Liver (tissue), 9 donors: Measurements from ENCODE around the gene STXBP6. TPM values are rescaled to one million over a fixed set of nuclear protein-coding genes. Genes with fewer than 3 reads are reported as not detected.

Source experiments
- DNase-seq: peaks from one replicate; pipeline ENCODE4 v3.0.0-alpha.2; 2017; ENCODE audit warnings: low spot score
- H3K27ac ChIP-seq, 2 donors: one replicate each; pipeline ENCODE4 v1.7.0; 2013; ENCODE audit warnings: inconsistent platforms in 2 of 2, low read length in 2 of 2, control low read depth in 1 of 2, low read depth in 1 of 2, mild to moderate bottlenecking in 1 of 2
- H3K27me3 ChIP-seq, 4 donors: one replicate each; pipeline versions ENCODE4 v1.6.1 to v1.7.0; 2013; ENCODE audit warnings: low read length in 3 of 4, inconsistent platforms in 1 of 4, mild to moderate bottlenecking in 1 of 4, moderate library complexity in 1 of 4; ENCODE audit not compliant: control insufficient read depth in 4 of 4, insufficient read depth in 4 of 4
- H3K36me3 ChIP-seq, 4 donors: one replicate each; pipeline versions ENCODE4 v1.6.1 to v1.7.0; 2013; ENCODE audit warnings: low read length in 3 of 4, mild to moderate bottlenecking in 3 of 4, low read depth in 1 of 4, moderate library complexity in 1 of 4; ENCODE audit not compliant: control insufficient read depth in 4 of 4, insufficient read depth in 3 of 4
- H3K4me1 ChIP-seq, 4 donors: one replicate each; pipeline versions ENCODE4 v1.6.1 to v1.7.0; 2013; ENCODE audit warnings: low read length in 3 of 4, mild to moderate bottlenecking in 3 of 4, moderate library complexity in 1 of 4; ENCODE audit not compliant: control insufficient read depth in 4 of 4, insufficient read depth in 4 of 4
- H3K4me3 ChIP-seq, 3 donors: one replicate each; pipeline versions ENCODE4 v1.6.1 to v1.7.0; 2013; ENCODE audit warnings: low read length in 3 of 3, control low read depth in 1 of 3, low read depth in 1 of 3, mild to moderate bottlenecking in 1 of 3
- H3K9ac ChIP-seq, 2 donors: one replicate each; pipeline ENCODE4 v1.7.0; 2013; ENCODE audit warnings: low read length in 2 of 2, mild to moderate bottlenecking in 2 of 2, moderate library complexity in 2 of 2, control low read depth in 1 of 2, low read depth in 1 of 2
- H3K9me3 ChIP-seq, 4 donors: one replicate each; pipeline versions ENCODE4 v1.6.1 to v1.7.0; 2013; ENCODE audit warnings: low read length in 3 of 4; ENCODE audit not compliant: control insufficient read depth in 4 of 4
- EGR1 ChIP-seq, 2 donors: IDR thresholded peaks; 2 replicates each; pipeline ENCODE4 v1.6.1; 2016 to 2018; ENCODE audit warnings: antibody characterized with exemption in 2 of 2, low read depth in 2 of 2
- GABPA ChIP-seq, 2 donors: IDR thresholded peaks in 1 of 2; conservative IDR thresholded peaks in 1 of 2; 2 replicates each; pipeline ENCODE4 v1.6.1; 2016; ENCODE audit warnings: antibody characterized with exemption in 2 of 2, mild to moderate bottlenecking in 1 of 2, moderate library complexity in 1 of 2
- HNF4A ChIP-seq, 2 donors: conservative IDR thresholded peaks; 2 replicates each; pipeline ENCODE4 v1.6.1; 2016; ENCODE audit warnings: antibody characterized with exemption in 2 of 2, mild to moderate bottlenecking in 2 of 2
- HNF4G ChIP-seq: IDR thresholded peaks from 2 replicates; pipeline ENCODE4 v1.6.1; 2016; ENCODE audit warnings: antibody characterized with exemption
- JUND ChIP-seq, 2 donors: IDR thresholded peaks; 2 replicates each; pipeline ENCODE4 v1.6.1; 2016; ENCODE audit warnings: antibody characterized with exemption in 2 of 2
- RAD21 ChIP-seq, 2 donors: IDR thresholded peaks; 2 replicates each; pipeline ENCODE4 v1.6.1; 2016; ENCODE audit warnings: antibody characterized with exemption in 2 of 2, mild to moderate bottlenecking in 2 of 2
- WGBS: extraction: QIAGEN DNeasy Blood & Tissue Kit; methylation state at CpG from one replicate; pipeline ENCODE4 v1.1.7; 2013; 5-methylcytosine and 5-hydroxymethylcytosine counted together
- polyA plus RNA-seq, 2 donors: library from polyadenylated mRNA; stranded (reverse) in 1 of 2; unstranded in 1 of 2; fragments of 200-250 nt in 1 of 2; fragments of >200 nt in 1 of 2; fragmentation: Nextera tagmentation in 1 of 2; extraction: Ambion mirVana in 1 of 2; gene quantifications; one replicate each; pipeline versions ENCODE4 v1.2.1 to v1.2.3, GENCODE V29; 2013 to 2015
- total RNA-seq, 2 donors: library from RNA; depleted of rRNA; stranded (reverse); fragments of >200 nt; gene quantifications; one replicate each; pipeline ENCODE4 v1.2.3, GENCODE V29; 2014
- TF ChIP-seq, protein P1 (sequence below): IDR thresholded peaks from 2 replicates; pipeline ENCODE4 v1.6.1; 2016; ENCODE audit warnings: antibody characterized with exemption
- TF ChIP-seq, protein P2 (sequence below): IDR thresholded peaks from 2 replicates; pipeline ENCODE4 v1.6.1; 2016; ENCODE audit warnings: antibody characterized with exemption
- TF ChIP-seq, protein P3 (sequence below): fragments of 150-350 bp; IDR thresholded peaks from 2 replicates; pipeline ENCODE4 v1.5.1; 2017; ENCODE audit warnings: improper control_type of control experiment, low read depth, low read length; ENCODE audit not compliant: missing input control
- TF ChIP-seq, protein P4 (sequence below): IDR thresholded peaks from 2 replicates; pipeline ENCODE4 v1.6.1; 2016; ENCODE audit warnings: antibody characterized with exemption
- TF ChIP-seq, protein P5 (sequence below): IDR thresholded peaks from 2 replicates; pipeline ENCODE4 v1.6.1; 2016; ENCODE audit warnings: antibody characterized with exemption, mild to moderate bottlenecking
- donor health status: healthy.
- donor health status: healthy.
- donor health status: healthy.
- donor health status: healthy.
- donor health status: healthy.

The STXBP6 gene
- total and polyA plus RNA-seq, 4 donors = 1.4 to 3.8 (median 1.8) TPM

DNA sequence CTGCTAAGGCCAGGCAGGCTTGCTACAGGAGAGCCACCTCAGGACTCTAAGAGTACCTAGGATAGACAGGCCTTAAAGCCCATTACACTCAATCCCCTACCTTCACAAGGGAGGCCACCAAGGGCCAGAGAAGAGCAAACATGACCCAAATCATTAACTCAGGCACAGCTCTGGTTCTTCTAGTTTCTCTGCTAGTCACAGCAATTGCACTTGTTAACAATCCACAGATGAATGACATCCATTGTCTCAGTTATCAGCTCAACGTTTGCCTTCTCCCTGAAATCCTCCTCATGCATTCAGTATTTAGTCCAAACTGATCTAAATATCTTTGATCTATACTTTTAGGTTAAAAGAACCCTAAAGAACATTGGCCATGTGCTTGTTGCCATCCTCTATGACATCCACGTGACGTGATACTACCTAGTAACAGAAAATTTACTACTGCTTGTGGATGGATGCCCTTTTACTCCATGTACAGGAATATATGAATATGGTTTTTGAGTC is 164.5 kb downstream of the STXBP6 start:
- TF ChIP-seq RAD21 (IDR thresholded peaks at IDR 0.05) (no peak), HNF4A (conservative IDR thresholded peaks at IDR 0.05) (no peak), JUND (IDR thresholded peaks at IDR 0.05) (no peak), GABPA (IDR thresholded peaks at IDR 0.05 in 1 of 2, conservative IDR thresholded peaks at IDR 0.05 in 1 of 2) (no peak), HNF4G (no peak)
- TF ChIP-seq, protein P1, sequence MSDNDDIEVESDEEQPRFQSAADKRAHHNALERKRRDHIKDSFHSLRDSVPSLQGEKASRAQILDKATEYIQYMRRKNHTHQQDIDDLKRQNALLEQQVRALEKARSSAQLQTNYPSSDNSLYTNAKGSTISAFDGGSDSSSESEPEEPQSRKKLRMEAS = no peak
- TF ChIP-seq, protein P2, sequence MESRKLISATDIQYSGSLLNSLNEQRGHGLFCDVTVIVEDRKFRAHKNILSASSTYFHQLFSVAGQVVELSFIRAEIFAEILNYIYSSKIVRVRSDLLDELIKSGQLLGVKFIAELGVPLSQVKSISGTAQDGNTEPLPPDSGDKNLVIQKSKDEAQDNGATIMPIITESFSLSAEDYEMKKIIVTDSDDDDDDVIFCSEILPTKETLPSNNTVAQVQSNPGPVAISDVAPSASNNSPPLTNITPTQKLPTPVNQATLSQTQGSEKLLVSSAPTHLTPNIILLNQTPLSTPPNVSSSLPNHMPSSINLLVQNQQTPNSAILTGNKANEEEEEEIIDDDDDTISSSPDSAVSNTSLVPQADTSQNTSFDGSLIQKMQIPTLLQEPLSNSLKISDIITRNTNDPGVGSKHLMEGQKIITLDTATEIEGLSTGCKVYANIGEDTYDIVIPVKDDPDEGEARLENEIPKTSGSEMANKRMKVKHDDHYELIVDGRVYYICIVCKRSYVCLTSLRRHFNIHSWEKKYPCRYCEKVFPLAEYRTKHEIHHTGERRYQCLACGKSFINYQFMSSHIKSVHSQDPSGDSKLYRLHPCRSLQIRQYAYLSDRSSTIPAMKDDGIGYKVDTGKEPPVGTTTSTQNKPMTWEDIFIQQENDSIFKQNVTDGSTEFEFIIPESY = no peak
- TF ChIP-seq, protein P3, sequence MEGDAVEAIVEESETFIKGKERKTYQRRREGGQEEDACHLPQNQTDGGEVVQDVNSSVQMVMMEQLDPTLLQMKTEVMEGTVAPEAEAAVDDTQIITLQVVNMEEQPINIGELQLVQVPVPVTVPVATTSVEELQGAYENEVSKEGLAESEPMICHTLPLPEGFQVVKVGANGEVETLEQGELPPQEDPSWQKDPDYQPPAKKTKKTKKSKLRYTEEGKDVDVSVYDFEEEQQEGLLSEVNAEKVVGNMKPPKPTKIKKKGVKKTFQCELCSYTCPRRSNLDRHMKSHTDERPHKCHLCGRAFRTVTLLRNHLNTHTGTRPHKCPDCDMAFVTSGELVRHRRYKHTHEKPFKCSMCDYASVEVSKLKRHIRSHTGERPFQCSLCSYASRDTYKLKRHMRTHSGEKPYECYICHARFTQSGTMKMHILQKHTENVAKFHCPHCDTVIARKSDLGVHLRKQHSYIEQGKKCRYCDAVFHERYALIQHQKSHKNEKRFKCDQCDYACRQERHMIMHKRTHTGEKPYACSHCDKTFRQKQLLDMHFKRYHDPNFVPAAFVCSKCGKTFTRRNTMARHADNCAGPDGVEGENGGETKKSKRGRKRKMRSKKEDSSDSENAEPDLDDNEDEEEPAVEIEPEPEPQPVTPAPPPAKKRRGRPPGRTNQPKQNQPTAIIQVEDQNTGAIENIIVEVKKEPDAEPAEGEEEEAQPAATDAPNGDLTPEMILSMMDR = no peak
- TF ChIP-seq, protein P4, sequence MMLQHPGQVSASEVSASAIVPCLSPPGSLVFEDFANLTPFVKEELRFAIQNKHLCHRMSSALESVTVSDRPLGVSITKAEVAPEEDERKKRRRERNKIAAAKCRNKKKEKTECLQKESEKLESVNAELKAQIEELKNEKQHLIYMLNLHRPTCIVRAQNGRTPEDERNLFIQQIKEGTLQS = no peak
- Histone ChIP-seq H3K9me3 (peaks cover 0 to 6% (median 2%) of the 10 kb centered on the region in 4 donors), H3K9ac (no peak overlapping the region), H3K4me3 (no peak overlapping the region), H3K27me3 (no peaks in the 10 kb centered on the region), H3K36me3 (no peaks in the 10 kb centered on the region), H3K27ac (no peak overlapping the region), H3K4me1 (no peaks in the 10 kb centered on the region)
- 76% methylated on average over 3 of the region's 3 CpGs for WGBS
- no peak for DNase-seq

DNA sequence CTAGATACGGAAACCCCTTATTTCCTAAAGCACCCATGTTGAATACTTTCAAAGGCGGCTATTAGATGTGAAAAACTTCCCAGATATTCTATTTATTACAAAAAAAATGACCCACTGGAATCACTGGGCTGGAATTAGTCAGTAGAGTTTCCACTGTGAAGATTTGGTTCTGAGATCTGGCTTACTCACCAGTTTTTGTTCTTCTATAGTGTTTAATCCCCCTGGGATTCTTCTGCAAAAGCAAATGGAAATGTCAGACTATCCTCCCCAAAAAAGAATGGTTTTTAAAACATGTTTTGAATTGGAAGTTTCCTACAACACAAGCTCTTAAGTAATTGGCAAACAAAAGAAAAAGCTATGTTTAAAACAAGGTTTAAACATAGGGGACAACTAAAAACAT is 166.4 kb downstream of the STXBP6 start:
- Histone ChIP-seq H3K9ac (no peak overlapping the region), H3K9me3 (no peaks in the 10 kb centered on the region), H3K36me3 (no peaks in the 10 kb centered on the region), H3K27ac (no peak overlapping the region), H3K4me3 (no peak overlapping the region), H3K4me1 (no peaks in the 10 kb centered on the region), H3K27me3 (no peaks in the 10 kb centered on the region)
- WGBS = 90% methylated on average over 2 of the region's 2 CpGs
- no peak for DNase-seq
- TF ChIP-seq HNF4G (no peak), EGR1 (IDR thresholded peaks at IDR 0.05; ENCODE audit: low read depth in 2 of 2) (no peak)

DNA sequence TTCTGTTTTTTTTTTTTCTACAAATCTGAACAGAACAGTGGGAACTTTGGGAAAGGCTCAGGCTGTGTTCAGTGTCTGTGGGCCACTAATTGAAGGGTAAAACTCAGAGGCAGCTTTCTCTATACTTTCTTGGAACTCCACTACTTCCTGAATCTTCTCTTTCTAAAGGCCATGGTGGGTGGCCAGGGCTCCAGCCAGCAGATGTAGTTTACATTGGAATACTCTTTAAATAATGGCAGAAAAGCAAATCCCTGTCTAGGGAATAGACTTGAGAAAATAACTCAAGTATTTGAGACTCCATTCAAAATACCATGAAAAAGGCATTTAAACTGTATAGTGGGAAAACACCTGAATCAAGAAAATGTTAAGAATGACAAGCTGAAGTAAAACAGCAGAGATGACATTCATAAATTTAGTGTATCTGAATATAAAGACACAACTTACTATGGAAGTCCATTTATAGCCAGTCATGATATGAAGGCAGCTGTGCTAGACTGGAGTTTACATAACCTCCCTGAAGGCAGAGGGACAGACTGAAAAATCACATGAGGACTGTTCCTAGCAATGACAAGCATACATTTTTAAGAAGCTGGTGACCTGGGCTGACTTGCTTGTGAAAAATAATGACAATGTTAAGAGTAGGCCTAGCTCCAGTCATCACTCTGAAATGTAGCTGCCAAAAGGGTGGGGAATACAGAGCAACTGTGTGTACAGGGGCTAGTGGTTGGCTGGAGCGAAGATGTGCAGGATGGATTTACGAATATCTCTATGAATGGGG is 168.6 kb downstream of the STXBP6 start:
- H3K27ac ChIP-seq = no peak overlapping the region

More for the DNA sequence above, 168.6 kb downstream of the STXBP6 start:
- no peak overlapping the region for H3K9ac ChIP-seq
- WGBS = over 99% methylated on average over 2 of the region's 2 CpGs
- H3K36me3 ChIP-seq = no peaks in the 10 kb centered on the region
- TF ChIP-seq, protein P5, sequence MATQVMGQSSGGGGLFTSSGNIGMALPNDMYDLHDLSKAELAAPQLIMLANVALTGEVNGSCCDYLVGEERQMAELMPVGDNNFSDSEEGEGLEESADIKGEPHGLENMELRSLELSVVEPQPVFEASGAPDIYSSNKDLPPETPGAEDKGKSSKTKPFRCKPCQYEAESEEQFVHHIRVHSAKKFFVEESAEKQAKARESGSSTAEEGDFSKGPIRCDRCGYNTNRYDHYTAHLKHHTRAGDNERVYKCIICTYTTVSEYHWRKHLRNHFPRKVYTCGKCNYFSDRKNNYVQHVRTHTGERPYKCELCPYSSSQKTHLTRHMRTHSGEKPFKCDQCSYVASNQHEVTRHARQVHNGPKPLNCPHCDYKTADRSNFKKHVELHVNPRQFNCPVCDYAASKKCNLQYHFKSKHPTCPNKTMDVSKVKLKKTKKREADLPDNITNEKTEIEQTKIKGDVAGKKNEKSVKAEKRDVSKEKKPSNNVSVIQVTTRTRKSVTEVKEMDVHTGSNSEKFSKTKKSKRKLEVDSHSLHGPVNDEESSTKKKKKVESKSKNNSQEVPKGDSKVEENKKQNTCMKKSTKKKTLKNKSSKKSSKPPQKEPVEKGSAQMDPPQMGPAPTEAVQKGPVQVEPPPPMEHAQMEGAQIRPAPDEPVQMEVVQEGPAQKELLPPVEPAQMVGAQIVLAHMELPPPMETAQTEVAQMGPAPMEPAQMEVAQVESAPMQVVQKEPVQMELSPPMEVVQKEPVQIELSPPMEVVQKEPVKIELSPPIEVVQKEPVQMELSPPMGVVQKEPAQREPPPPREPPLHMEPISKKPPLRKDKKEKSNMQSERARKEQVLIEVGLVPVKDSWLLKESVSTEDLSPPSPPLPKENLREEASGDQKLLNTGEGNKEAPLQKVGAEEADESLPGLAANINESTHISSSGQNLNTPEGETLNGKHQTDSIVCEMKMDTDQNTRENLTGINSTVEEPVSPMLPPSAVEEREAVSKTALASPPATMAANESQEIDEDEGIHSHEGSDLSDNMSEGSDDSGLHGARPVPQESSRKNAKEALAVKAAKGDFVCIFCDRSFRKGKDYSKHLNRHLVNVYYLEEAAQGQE = no peak
- no peak overlapping the region for H3K4me3 ChIP-seq
- H3K9me3 ChIP-seq = no peaks in the 10 kb centered on the region
- DNase-seq = no peak
- no peaks in the 10 kb centered on the region for H3K27me3 ChIP-seq
- no peaks in the 10 kb centered on the region for H3K4me1 ChIP-seq
